HG03095 (cell line): ENCODE results near the gene WNK1.
"Not testable (repeated sequence)": the region's sequence is repeated elsewhere in the genome, so short reads cannot be mapped to it uniquely, and the experiment has no call there.

Source experiments
- ATAC-seq: cut with Tn5 transposase; IDR thresholded peaks from one replicate; pipeline ENCODE4 v1.9.1; 2021; ENCODE audit warnings: moderate library complexity; ENCODE audit not compliant: unreplicated experiment

WNK1 gene

GRCh38 chr12:905261-906031, 153.1 kb downstream of the WNK1 start:
- no peak for ATAC-seq

- no peak for ATAC-seq
These were observed 153.7 kb downstream of the WNK1 start for GRCh38 chr12:906062-906585.

- no peak for ATAC-seq
These were observed 155.2 kb downstream of the WNK1 start for GRCh38 chr12:907413-908185.

- ATAC-seq, result no peak
These were observed 157.5 kb downstream of the WNK1 start for GRCh38 chr12:909861-910260.

GRCh38 chr12:910416-910815, 158.0 kb downstream of the WNK1 start:
- ATAC-seq, result no peak

GRCh38 chr12:911191-911826, 158.9 kb downstream of the WNK1 start:
- no peak for ATAC-seq

GRCh38 chr12:912466-913235, 160.3 kb downstream of the WNK1 start:
- ATAC-seq, result no peak

GRCh38 chr12:913919-914698, 161.7 kb downstream of the WNK1 start:
- no peak for ATAC-seq

- no peak for ATAC-seq
These were observed 162.7 kb downstream of the WNK1 start for GRCh38 chr12:915090-915489.

GRCh38 chr12:916240-916639, 163.9 kb downstream of the WNK1 start:
- ATAC-seq, result no peak

GRCh38 chr12:916712-917445, 164.5 kb downstream of the WNK1 start:
- no peak for ATAC-seq

- ATAC-seq, result no peak
These were observed 168.3 kb downstream of the WNK1 start for GRCh38 chr12:920676-921075.

- no peak for ATAC-seq
These were observed 169.9 kb downstream of the WNK1 start for GRCh38 chr12:922285-922684.

GRCh38 chr12:926641-927040, 174.3 kb downstream of the WNK1 start:
- ATAC-seq, result no peak

GRCh38 chr12:931060-931459, 178.7 kb downstream of the WNK1 start:
- no peak for ATAC-seq

GRCh38 chr12:931591-931990, 179.2 kb downstream of the WNK1 start:
- no peak for ATAC-seq

- ATAC-seq, result not testable (repeated sequence)
These were observed 183.5 kb downstream of the WNK1 start for GRCh38 chr12:935891-936290.

GRCh38 chr12:936377-937345, 184.3 kb downstream of the WNK1 start:
- no peak for ATAC-seq
